NCI-H2107 (cell line): ENCODE data around the gene AP1S1.
"Not testable (repeated sequence)": the region's sequence is repeated elsewhere in the genome, so short reads cannot be mapped to it uniquely, and the experiment has no call there.

Source experiments
- DNase-seq: peaks from one replicate; lab custom pipeline; 2025; lab: John Stamatoyannopoulos, UW

The AP1S1 gene

GRCh38 chr7:101125989-101126650, 28.2 kb upstream of the AP1S1 start:
- no peak for DNase-seq

GRCh38 chr7:101126651-101127459, 27.4 kb upstream of the AP1S1 start, which contains the start of gene SERPINE1:
Gene SERPINE1, plus strand, starts transcription at chr7:101127104. Its CDS starts 1,290 bp downstream, at chr7:101128394.
- DNase-seq: no peak

GRCh38 chr7:101127460-101128039, 26.7 kb upstream of the AP1S1 start:
- DNase-seq: no peak

- DNase-seq: no peak
Measured at GRCh38 chr7:101128040-101128834, 26.0 kb upstream of the AP1S1 start.

- no peak for DNase-seq
Measured at GRCh38 chr7:101129603-101130117, 24.6 kb upstream of the AP1S1 start.

- DNase-seq: not testable (repeated sequence)
Measured at GRCh38 chr7:101132626-101133600, 21.4 kb upstream of the AP1S1 start.

- DNase-seq: no peak
Measured at GRCh38 chr7:101133621-101134398, 20.5 kb upstream of the AP1S1 start.

- DNase-seq: no peak
Measured at GRCh38 chr7:101134399-101134980, 19.8 kb upstream of the AP1S1 start.

GRCh38 chr7:101137651-101138212, 16.5 kb upstream of the AP1S1 start:
- DNase-seq: no peak

GRCh38 chr7:101138213-101138870, 15.9 kb upstream of the AP1S1 start:
- DNase-seq: no peak

GRCh38 chr7:101140339-101140699, 14.0 kb upstream of the AP1S1 start:
- no peak for DNase-seq

- no peak for DNase-seq
Measured at GRCh38 chr7:101140746-101141382, 13.4 kb upstream of the AP1S1 start.

GRCh38 chr7:101151908-101152651, 2.2 kb upstream of the AP1S1 start:
- no peak for DNase-seq

- DNase-seq: no peak
Measured at GRCh38 chr7:101154693-101155102, 422 bp downstream of the AP1S1 start.

GRCh38 chr7:101155303-101155702, 1.0 kb downstream of the AP1S1 start:
- DNase-seq: no peak

- no peak for DNase-seq
Measured at GRCh38 chr7:101156277-101156676, 2.0 kb downstream of the AP1S1 start.

- no peak for DNase-seq
Measured at GRCh38 chr7:101156866-101157589, 2.8 kb downstream of the AP1S1 start.
